ENCODE data around the gene FAM107B. TPM values are rescaled to one million over a fixed set of nuclear protein-coding genes. Genes with fewer than 3 reads are reported as not detected.

Gene FAM107B
- total RNA-seq, 2 donors from 2014 or later, result 258 to 399 TPM

DNA sequence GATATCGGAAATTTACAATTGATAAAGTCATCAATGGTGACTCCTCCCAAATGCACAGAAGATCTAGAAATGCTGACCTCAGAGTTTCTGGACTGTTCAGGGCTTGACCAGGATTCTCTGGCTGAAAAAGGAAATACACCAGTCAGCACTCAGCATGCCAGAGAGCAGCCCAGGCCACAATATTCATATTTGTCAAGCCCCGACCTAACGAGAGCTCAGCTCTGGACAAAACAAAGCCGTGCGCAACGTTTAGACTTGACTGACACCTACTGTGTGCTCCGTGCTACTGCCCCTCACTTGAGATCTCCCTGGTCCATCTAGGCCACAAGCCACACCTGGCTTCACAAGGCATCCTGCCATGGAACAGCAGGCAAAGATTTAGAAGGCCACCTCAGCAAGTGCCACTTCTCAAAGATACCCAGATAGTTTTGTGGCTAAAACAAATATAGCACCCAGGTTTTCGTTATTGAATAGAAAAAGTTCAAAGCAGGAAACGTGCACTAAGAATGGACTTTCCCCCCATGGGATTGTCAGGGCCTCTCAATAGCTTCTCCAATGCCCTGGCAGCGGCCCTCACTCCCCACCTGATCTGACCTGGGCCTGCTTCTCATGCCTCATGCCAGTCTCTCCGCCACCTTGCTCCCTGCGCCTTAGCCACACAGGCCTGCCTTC, 218.3 kb downstream of the FAM107B start:
- H3K4me3 Mint-ChIP-seq, result peak overlapping the region; percentile 90
- peak; percentile 51 for ATAC-seq
- H3K4me1 Mint-ChIP-seq, result peaks cover 81% of the 10 kb centered on the region
- H3K9me3 ChIP-seq (ENCODE audit: control insufficient read depth, low read length, poor library complexity, severe bottlenecking), result no peaks in the 10 kb centered on the region
- H3K27ac Mint-ChIP-seq, result peak overlapping the region; percentile 99
- peak in 1 of 3 donors; percentile 27 for DNase-seq
- H3K27me3 Mint-ChIP-seq, result no peaks in the 10 kb centered on the region
- H3K36me3 Mint-ChIP-seq (ENCODE audit: low read depth), result peaks cover 17% of the 10 kb centered on the region

- peak overlapping the region; percentile 90 for H3K4me3 Mint-ChIP-seq
- H3K9me3 ChIP-seq (ENCODE audit: control insufficient read depth, low read length, poor library complexity, severe bottlenecking), result no peaks in the 10 kb centered on the region
- H3K4me1 Mint-ChIP-seq, result peaks cover 76% of the 10 kb centered on the region
- H3K27me3 Mint-ChIP-seq, result no peaks in the 10 kb centered on the region
- H3K27ac Mint-ChIP-seq, result peak overlapping the region; percentile 99
- ATAC-seq (no peak), DNase-seq (no peak)
- peaks cover 14% of the 10 kb centered on the region for H3K36me3 Mint-ChIP-seq (ENCODE audit: low read depth)
Observed at GRCh38 chr10:14555807-14556206, 218.9 kb downstream of the FAM107B start.

DNA sequence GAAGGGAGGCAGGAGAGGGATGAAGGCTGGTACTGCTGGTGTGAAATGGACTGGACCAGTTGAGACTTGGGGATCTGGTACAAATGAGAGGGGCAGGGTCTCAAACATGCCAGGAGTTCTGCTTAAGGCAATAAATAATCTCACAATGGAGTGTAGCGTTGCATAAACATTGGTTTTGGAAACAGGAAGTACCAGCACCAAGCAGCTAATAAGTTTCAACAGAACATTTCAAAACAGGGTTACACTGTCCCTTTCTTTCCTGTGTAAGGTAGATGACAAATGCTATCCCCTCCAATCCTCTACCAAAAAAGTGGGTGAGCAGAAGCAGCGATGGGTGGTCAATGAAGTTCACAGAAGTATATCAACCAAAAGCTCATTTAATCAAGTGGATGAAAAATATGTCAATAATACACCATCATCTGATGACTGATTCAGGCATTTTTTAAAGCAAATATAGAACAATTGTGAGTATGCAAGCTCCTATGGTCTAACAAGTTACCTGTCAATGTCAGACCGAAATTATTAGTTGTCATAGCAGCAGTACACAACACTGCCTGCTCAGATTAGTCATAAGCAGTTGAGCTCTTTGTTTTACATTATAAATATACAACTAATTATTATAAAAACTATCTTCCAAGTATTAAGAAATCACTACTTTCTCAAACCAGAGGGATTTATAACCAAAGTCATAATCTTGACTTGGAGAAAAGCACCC, 220.0 kb downstream of the FAM107B start:
- Mint-ChIP-seq H3K4me3 (peak overlapping the region; percentile 70), H3K36me3 (ENCODE audit: low read depth) (peaks cover 14% of the 10 kb centered on the region), H3K27me3 (no peaks in the 10 kb centered on the region), H3K4me1 (peaks cover 76% of the 10 kb centered on the region), H3K27ac (peak overlapping the region; percentile 99)
- ATAC-seq (peak; percentile 44), DNase-seq (no peak)
- no peaks in the 10 kb centered on the region for H3K9me3 ChIP-seq (ENCODE audit: control insufficient read depth, low read length, poor library complexity, severe bottlenecking)

- H3K27ac Mint-ChIP-seq, result peak overlapping the region; percentile 99
- H3K36me3 Mint-ChIP-seq (ENCODE audit: low read depth), result peaks cover 14% of the 10 kb centered on the region
- peaks cover 79% of the 10 kb centered on the region for H3K4me1 Mint-ChIP-seq
- DNase-seq (no peak), ATAC-seq (no peak)
- no peaks in the 10 kb centered on the region for H3K27me3 Mint-ChIP-seq
- peak overlapping the region; percentile 70 for H3K4me3 Mint-ChIP-seq
- H3K9me3 ChIP-seq (ENCODE audit: control insufficient read depth, low read length, poor library complexity, severe bottlenecking), result no peaks in the 10 kb centered on the region
Observed at GRCh38 chr10:14554091-14554490, 220.6 kb downstream of the FAM107B start.

DNA sequence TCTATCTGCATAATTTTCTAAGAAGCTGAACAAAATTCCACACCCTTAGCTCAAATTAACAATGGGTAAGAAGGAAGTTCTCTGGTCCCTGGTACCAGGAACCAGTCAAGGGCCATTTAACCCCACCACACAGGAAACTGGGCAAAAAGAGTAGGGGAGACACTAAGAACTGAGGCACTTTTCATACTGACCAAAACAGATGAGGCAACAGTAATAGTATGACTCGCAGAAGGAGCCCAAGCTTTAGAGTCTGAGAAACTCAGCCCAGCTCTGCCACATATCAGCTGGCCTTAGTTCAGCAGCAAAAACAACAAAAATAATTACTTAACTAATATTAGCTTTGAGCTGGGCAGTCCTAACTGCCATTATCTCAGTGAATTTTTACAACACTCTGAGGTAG, 221.2 kb downstream of the FAM107B start:
- no peaks in the 10 kb centered on the region for H3K9me3 ChIP-seq (ENCODE audit: control insufficient read depth, low read length, poor library complexity, severe bottlenecking)
- DNase-seq (no peak), ATAC-seq (no peak)
- H3K27me3 Mint-ChIP-seq, result no peaks in the 10 kb centered on the region
- peak overlapping the region; percentile 99 for H3K27ac Mint-ChIP-seq
- H3K4me1 Mint-ChIP-seq, result peaks cover 78% of the 10 kb centered on the region
- peak overlapping the region; percentile 77 for H3K4me3 Mint-ChIP-seq
- H3K36me3 Mint-ChIP-seq (ENCODE audit: low read depth), result peaks cover 14% of the 10 kb centered on the region

DNA sequence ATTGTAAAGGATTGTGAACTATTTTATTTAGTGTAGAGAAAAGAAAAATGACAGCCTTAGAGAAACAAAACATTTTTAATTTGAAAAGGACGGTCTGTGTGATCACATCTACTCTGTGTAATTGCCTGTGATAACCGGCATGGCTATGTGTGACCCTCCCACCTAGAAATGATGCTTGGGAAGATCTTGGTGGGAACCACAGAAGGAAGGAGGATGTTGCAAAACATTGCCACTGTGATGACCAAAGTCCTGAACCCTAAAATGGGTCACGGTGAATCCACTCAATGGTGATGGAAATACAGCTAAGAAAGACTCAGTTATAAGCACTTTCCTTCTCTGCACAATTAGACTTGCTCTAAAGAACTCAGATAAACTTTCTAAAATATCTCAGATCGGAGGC, 222.7 kb downstream of the FAM107B start:
- no peaks in the 10 kb centered on the region for H3K27me3 Mint-ChIP-seq
- no peaks in the 10 kb centered on the region for H3K9me3 ChIP-seq (ENCODE audit: control insufficient read depth, low read length, poor library complexity, severe bottlenecking)
- H3K36me3 Mint-ChIP-seq (ENCODE audit: low read depth), result peaks cover 17% of the 10 kb centered on the region
- H3K4me3 Mint-ChIP-seq, result peak overlapping the region; percentile 77
- no peak for ATAC-seq
- H3K27ac Mint-ChIP-seq, result peak overlapping the region; percentile 99
- peaks cover 74% of the 10 kb centered on the region for H3K4me1 Mint-ChIP-seq
- no peak for DNase-seq

GRCh38 chr10:14550471-14550981, 224.2 kb downstream of the FAM107B start:
- Mint-ChIP-seq H3K4me3 (peak overlapping the region; percentile 63), H3K27me3 (no peaks in the 10 kb centered on the region), H3K27ac (peak overlapping the region; percentile 99), H3K4me1 (peaks cover 72% of the 10 kb centered on the region), H3K36me3 (ENCODE audit: low read depth) (peaks cover 20% of the 10 kb centered on the region)
- DNase-seq, result no peak
- H3K9me3 ChIP-seq (ENCODE audit: control insufficient read depth, low read length, poor library complexity, severe bottlenecking), result no peaks in the 10 kb centered on the region
- no peak for ATAC-seq

DNA sequence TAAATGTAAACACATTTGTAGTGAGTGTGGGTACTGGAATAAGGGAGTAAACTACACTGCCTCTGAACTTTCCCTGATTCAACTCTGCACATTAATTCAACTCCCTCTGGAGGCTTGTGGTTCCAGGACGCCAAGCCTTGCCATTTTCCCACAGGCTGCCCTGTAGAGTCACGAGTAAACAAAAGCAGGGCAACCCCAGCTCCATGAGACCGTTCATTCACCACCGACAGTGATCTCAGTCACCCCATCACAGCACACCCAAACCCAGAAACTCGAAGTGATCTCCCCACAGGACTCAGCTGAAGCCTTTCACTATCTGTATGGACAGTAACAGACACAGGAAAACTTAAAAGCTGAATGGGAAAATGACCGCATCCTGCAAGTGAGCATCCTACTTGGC, 225.2 kb downstream of the FAM107B start:
- peak overlapping the region; percentile 99 for H3K27ac Mint-ChIP-seq
- ATAC-seq (no peak), DNase-seq (no peak)
- H3K36me3 Mint-ChIP-seq (ENCODE audit: low read depth), result peaks cover 21% of the 10 kb centered on the region
- H3K27me3 Mint-ChIP-seq, result no peaks in the 10 kb centered on the region
- peak overlapping the region; percentile 28 for H3K4me3 Mint-ChIP-seq
- no peaks in the 10 kb centered on the region for H3K9me3 ChIP-seq (ENCODE audit: control insufficient read depth, low read length, poor library complexity, severe bottlenecking)
- peaks cover 72% of the 10 kb centered on the region for H3K4me1 Mint-ChIP-seq

GRCh38 chr10:14548970-14549369, 225.7 kb downstream of the FAM107B start:
- Mint-ChIP-seq H3K36me3 (ENCODE audit: low read depth) (peaks cover 23% of the 10 kb centered on the region), H3K4me3 (no peak overlapping the region), H3K4me1 (peaks cover 72% of the 10 kb centered on the region), H3K27me3 (no peaks in the 10 kb centered on the region), H3K27ac (peak overlapping the region; percentile 99)
- DNase-seq, result no peak
- no peak for ATAC-seq
- H3K9me3 ChIP-seq (ENCODE audit: control insufficient read depth, low read length, poor library complexity, severe bottlenecking), result no peaks in the 10 kb centered on the region

GRCh38 chr10:14548474-14548873, 226.2 kb downstream of the FAM107B start:
- Mint-ChIP-seq H3K4me3 (peak overlapping the region; percentile 83), H3K27ac (peak overlapping the region; percentile 99), H3K4me1 (peaks cover 75% of the 10 kb centered on the region), H3K36me3 (ENCODE audit: low read depth) (peaks cover 23% of the 10 kb centered on the region), H3K27me3 (no peaks in the 10 kb centered on the region)
- H3K9me3 ChIP-seq (ENCODE audit: control insufficient read depth, low read length, poor library complexity, severe bottlenecking), result no peaks in the 10 kb centered on the region
- DNase-seq (no peak), ATAC-seq (no peak)

GRCh38 chr10:14547816-14548215, 226.9 kb downstream of the FAM107B start:
- Mint-ChIP-seq H3K27ac (peak overlapping the region; percentile 99), H3K36me3 (ENCODE audit: low read depth) (peaks cover 20% of the 10 kb centered on the region), H3K4me1 (peaks cover 75% of the 10 kb centered on the region), H3K27me3 (no peaks in the 10 kb centered on the region), H3K4me3 (peak overlapping the region; percentile 83)
- no peaks in the 10 kb centered on the region for H3K9me3 ChIP-seq (ENCODE audit: control insufficient read depth, low read length, poor library complexity, severe bottlenecking)
- DNase-seq (no peak), ATAC-seq (no peak)

DNA sequence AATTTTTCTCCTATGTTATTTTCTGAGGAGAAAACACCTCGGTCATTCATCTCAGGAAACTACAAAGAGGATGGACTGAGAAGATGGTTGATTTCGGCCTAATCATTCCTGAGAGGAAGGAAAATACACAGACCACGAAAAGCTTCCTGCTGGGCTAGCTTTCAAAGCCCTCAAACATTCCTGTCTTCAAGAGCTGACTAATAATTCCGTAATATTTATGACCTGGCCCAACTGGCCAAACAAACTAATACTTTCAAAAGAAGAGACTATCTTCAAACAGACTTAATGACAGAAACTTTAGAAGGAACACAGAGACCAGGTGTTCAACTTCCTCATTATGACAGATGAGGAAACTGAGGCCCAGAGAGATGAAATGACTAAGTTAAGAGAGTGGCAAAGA, 228.9 kb downstream of the FAM107B start:
- Mint-ChIP-seq H3K27me3 (no peaks in the 10 kb centered on the region), H3K4me1 (peaks cover 74% of the 10 kb centered on the region), H3K4me3 (peak overlapping the region; percentile 50), H3K27ac (peak overlapping the region; percentile 99), H3K36me3 (ENCODE audit: low read depth) (peaks cover 24% of the 10 kb centered on the region)
- DNase-seq (no peak), ATAC-seq (no peak)
- H3K9me3 ChIP-seq (ENCODE audit: control insufficient read depth, low read length, poor library complexity, severe bottlenecking), result no peaks in the 10 kb centered on the region

DNA sequence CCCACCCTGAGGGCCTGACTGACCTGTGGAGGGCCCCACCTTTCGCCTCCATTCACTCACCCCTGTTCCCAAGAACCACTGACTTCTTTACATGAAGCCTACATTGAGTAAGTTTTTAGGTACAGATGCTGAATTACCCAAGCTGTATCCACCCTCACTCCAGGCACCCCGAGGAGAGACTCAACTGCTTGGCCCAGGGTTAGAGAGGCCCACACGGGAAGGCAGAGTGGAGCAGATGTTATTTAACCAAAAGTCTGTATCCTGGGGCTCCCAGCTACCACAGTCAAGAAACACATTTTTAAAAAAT, 230.8 kb downstream of the FAM107B start:
- H3K4me1 Mint-ChIP-seq, result peaks cover 74% of the 10 kb centered on the region
- ATAC-seq (peak; percentile 20), DNase-seq (no peak)
- H3K36me3 Mint-ChIP-seq (ENCODE audit: low read depth), result peaks cover 28% of the 10 kb centered on the region
- no peaks in the 10 kb centered on the region for H3K9me3 ChIP-seq (ENCODE audit: control insufficient read depth, low read length, poor library complexity, severe bottlenecking)
- no peaks in the 10 kb centered on the region for H3K27me3 Mint-ChIP-seq
- peak overlapping the region; percentile 63 for H3K4me3 Mint-ChIP-seq
- H3K27ac Mint-ChIP-seq, result peak overlapping the region; percentile 99

All from T-helper 17 cell (primary cell).